ENCODE measurements around the gene VLDLR.

GRCh38 chr9:2645569-2645968 lies 24.0 kb downstream of the VLDLR start:
- TF ChIP-seq CTCF (IDR thresholded peaks at IDR 0.05) (no peak), POLR2A (IDR thresholded peaks at IDR 0.05) (no peak)
